Measurements from ENCODE around the gene SIRPA. TPM values are rescaled to one million over a fixed set of nuclear protein-coding genes. Genes with fewer than 3 reads are reported as not detected.
A peak's percentile ranks its signal among the peaks of the same experiment; 100 is the strongest.

SIRPA gene
- total RNA-seq, 4 donors from 2014 or later, result 9.0 to 46.6 (median 18.6) TPM

DNA sequence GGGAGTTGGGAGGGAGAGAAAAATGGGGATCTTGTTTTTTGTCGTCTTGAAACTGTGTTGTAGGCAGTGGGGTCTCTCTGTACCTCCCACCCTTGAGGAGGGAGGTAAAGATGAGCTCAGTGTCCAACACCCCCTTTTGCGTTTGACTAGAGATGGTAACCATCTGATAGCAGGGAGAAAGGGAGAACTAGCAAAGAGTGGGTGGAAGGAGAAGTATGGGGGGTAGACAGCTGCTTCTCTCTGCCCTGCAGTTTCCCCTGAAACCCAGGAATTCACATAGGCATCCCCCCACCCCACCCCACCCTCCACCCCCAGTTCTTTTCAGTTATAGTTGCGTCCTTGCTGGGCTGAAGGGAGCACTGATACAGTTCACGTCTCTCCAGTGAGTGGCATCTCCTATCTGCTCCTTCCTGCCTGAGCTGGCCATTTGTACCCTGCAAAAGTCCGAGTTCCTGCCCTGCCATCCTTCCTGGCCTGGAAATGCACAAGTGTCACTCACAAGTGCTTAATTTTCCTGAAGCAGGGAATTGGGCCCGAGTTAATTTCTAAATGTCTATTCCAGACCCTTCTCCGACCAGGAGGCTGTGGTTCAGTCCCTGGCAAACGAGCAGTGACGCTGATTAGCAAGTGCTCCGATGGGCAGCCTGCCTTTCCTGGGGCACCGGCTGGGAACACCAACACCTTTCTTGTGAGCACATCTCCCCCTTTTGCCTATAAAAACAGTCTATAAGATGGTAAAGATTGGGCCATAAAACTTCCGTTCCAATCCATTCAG is 1.5 kb downstream of the SIRPA start:
- no peak for TF ChIP-seq POLR2A (IDR thresholded peaks at IDR 0.05)
- no peak for TF ChIP-seq EP300 (IDR thresholded peaks at IDR 0.05; ENCODE audit: low read depth)
- TF ChIP-seq, protein P1, sequence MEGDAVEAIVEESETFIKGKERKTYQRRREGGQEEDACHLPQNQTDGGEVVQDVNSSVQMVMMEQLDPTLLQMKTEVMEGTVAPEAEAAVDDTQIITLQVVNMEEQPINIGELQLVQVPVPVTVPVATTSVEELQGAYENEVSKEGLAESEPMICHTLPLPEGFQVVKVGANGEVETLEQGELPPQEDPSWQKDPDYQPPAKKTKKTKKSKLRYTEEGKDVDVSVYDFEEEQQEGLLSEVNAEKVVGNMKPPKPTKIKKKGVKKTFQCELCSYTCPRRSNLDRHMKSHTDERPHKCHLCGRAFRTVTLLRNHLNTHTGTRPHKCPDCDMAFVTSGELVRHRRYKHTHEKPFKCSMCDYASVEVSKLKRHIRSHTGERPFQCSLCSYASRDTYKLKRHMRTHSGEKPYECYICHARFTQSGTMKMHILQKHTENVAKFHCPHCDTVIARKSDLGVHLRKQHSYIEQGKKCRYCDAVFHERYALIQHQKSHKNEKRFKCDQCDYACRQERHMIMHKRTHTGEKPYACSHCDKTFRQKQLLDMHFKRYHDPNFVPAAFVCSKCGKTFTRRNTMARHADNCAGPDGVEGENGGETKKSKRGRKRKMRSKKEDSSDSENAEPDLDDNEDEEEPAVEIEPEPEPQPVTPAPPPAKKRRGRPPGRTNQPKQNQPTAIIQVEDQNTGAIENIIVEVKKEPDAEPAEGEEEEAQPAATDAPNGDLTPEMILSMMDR (IDR thresholded peaks at IDR 0.05), result no peak
- TF ChIP-seq POLR2AphosphoS5 (IDR thresholded peaks at IDR 0.05), result no peak
- no peaks in the 10 kb centered on the region for H3K9me3 ChIP-seq
- H3K27me3 ChIP-seq, result peaks cover 11% of the 10 kb centered on the region
- intact Hi-C loops (cut with DNase I; ENCODE audit: low total_unique reads), result loop anchor here (5.0 to 10.0 kb wide), 2 partner anchors 52 to 206 kb away; partner anchors contain the start of gene STK35
- WGBS, 2 donors (ENCODE audit: low coverage in 1 of 2), result 53 to 72% methylated on average over 5 to 12 of the region's 12 CpGs
- DNase-seq, result no peak
- H3K36me3 ChIP-seq, result no peaks in the 10 kb centered on the region
- peak overlapping the region; percentile 80 to 90 (median 86) for H3K27ac ChIP-seq
- H3K4me1 ChIP-seq, result peaks cover 0 to 55% (median 20%) of the 10 kb centered on the region in 4 donors
- H3K4me3 ChIP-seq, result peak overlapping the region in 3 of 4 donors; percentile 50 to 73 (median 66)
- in situ Hi-C loops (cut with MboI; ENCODE audit: low pct_ligation_motif_present in 1 of 4, low pct_unique_long_range_greater_than_20kb in 1 of 4, low sequenced_read_pairs in 3 of 4), result no loop called here

DNA sequence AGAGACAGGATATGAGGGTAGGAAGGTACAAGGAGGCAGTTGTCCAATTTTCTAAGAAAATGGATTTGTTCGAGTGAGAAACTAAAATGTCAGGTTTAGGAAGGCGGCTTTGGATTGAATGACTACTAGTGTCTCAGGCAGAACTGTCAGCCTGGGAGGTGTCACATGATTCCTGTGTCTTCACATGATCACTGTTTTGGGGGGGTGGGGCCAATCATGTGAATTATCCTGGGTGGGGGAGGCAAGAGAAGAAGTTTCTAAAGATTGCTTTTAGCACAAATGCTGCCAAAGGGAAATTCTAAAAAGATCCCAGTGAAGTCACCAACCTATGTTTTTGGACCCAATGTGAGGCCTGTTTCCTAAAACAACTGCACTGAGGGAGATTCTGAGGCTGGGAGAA is 2.3 kb downstream of the SIRPA start:
- DNase-seq, result no peak
- no peak overlapping the region for H3K4me3 ChIP-seq
- H3K27ac ChIP-seq, result peak overlapping the region; percentile 63 to 90 (median 81)
- peaks cover 0 to 55% (median 20%) of the 10 kb centered on the region in 4 donors for H3K4me1 ChIP-seq
- in situ Hi-C loops (cut with MboI; ENCODE audit: low pct_ligation_motif_present in 1 of 4, low pct_unique_long_range_greater_than_20kb in 1 of 4, low sequenced_read_pairs in 3 of 4), result no loop called here
- peaks cover 11% of the 10 kb centered on the region for H3K27me3 ChIP-seq
- H3K36me3 ChIP-seq, result no peaks in the 10 kb centered on the region
- intact Hi-C loops (cut with DNase I; ENCODE audit: low total_unique reads), result loop anchor here (5.0 to 10.0 kb wide), 2 partner anchors 53 to 205 kb away; partner anchors contain the start of gene STK35
- TF ChIP-seq, protein P1 (IDR thresholded peaks at IDR 0.05), result no peak
- TF ChIP-seq POLR2A (IDR thresholded peaks at IDR 0.05) (no peak), POLR2AphosphoS5 (IDR thresholded peaks at IDR 0.05) (no peak), EP300 (IDR thresholded peaks at IDR 0.05; ENCODE audit: low read depth) (no peak)
- H3K9me3 ChIP-seq, result no peaks in the 10 kb centered on the region
- WGBS, 2 donors (ENCODE audit: low coverage in 1 of 2), result 78 to 83% methylated on average over 2 of the region's 2 CpGs

DNA sequence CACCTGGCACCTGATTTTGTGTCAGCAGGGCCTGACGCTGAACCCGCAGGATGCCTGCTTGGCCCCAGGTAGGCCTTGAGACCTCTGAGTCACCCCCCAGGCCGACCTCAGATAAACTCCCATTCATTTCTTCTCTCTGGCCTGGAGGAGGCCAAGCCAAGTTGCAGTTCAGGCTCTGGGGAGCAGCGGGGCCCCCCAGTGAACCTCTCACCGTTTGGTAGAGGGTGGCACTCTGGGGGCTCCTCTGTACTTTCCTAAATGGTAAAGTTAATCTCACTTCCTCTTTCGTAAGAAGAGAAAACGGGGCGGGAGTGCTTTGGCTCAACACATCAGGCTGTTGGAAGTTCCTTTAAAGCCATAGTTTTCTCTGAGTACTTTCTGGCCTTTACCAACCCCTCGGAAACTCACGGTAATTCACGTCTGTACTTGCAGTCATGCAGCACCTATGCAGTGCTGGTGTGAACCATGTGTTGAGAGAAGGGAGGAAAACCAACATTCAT is 2.8 kb downstream of the SIRPA start:
- H3K27ac ChIP-seq, result peak overlapping the region; percentile 63 to 90 (median 81)
- H3K4me3 ChIP-seq, result no peak overlapping the region
- TF ChIP-seq, protein P1 (IDR thresholded peaks at IDR 0.05), result no peak
- no peak for TF ChIP-seq POLR2A (IDR thresholded peaks at IDR 0.05)
- no peak for TF ChIP-seq POLR2AphosphoS5 (IDR thresholded peaks at IDR 0.05)
- no peak for TF ChIP-seq EP300 (IDR thresholded peaks at IDR 0.05; ENCODE audit: low read depth)
- intact Hi-C loops (cut with DNase I; ENCODE audit: low total_unique reads), result loop anchor here (5.0 to 10.0 kb wide), 2 partner anchors 53 to 204 kb away; partner anchors contain the start of gene STK35
- H3K36me3 ChIP-seq, result no peaks in the 10 kb centered on the region
- H3K4me1 ChIP-seq, result peaks cover 0 to 55% (median 20%) of the 10 kb centered on the region in 4 donors
- 62 to 80% methylated on average over 2 to 11 of the region's 11 CpGs for WGBS, 2 donors (ENCODE audit: low coverage in 1 of 2)
- peaks cover 11% of the 10 kb centered on the region for H3K27me3 ChIP-seq
- in situ Hi-C loops (cut with MboI; ENCODE audit: low pct_ligation_motif_present in 1 of 4, low pct_unique_long_range_greater_than_20kb in 1 of 4, low sequenced_read_pairs in 3 of 4), result no loop called here
- peak; percentile 47 for DNase-seq
- no peaks in the 10 kb centered on the region for H3K9me3 ChIP-seq

DNA sequence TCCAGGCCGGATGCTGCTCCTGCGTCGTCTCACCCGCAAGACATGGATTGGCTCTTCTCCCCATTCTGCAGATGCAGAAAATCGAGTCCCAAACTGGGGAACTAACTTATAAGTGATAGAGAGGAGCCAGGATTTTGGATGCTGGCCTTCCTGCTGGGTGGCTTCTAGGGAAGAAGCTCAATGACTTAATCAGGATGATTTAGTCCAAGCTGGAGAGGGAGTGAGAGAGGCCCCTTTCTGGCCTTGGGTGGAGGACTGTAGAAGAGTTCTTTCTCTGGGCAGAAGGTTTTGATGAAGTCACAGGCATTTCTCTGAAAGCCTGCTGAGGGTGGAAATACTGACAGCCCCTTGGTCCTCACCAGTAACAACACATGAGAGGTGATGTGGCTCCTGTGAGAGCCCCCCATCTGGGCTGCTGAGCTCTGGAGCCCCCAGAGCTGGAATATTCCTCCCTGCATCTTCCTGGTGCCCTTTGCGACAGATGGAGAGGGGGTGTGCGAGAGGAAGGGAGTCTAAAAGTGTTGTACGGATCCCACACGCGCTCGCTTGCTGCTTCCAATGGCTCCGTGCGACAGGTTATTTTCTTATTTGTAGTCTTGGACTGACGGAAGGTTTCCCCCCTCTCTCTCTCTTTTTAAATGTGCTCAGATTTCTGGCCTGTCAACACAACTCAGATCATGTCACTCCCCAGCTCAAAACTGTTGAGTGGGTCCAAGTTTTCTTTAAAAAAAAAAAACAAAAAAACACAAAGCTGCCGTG is 3.5 kb downstream of the SIRPA start:
- H3K27me3 ChIP-seq, result peaks cover 11% of the 10 kb centered on the region
- 85 to 91% methylated on average over 11 to 15 of the region's 15 CpGs for WGBS, 2 donors (ENCODE audit: low coverage in 1 of 2)
- peak overlapping the region; percentile 63 to 90 (median 81) for H3K27ac ChIP-seq
- no peaks in the 10 kb centered on the region for H3K9me3 ChIP-seq
- TF ChIP-seq POLR2AphosphoS5 (IDR thresholded peaks at IDR 0.05) (no peak), EP300 (IDR thresholded peaks at IDR 0.05; ENCODE audit: low read depth) (no peak), POLR2A (IDR thresholded peaks at IDR 0.05) (no peak)
- TF ChIP-seq, protein P1 (IDR thresholded peaks at IDR 0.05), result no peak
- in situ Hi-C loops (cut with MboI; ENCODE audit: low pct_ligation_motif_present in 1 of 4, low pct_unique_long_range_greater_than_20kb in 1 of 4, low sequenced_read_pairs in 3 of 4), result no loop called here
- no peak overlapping the region for H3K4me3 ChIP-seq
- H3K36me3 ChIP-seq, result no peaks in the 10 kb centered on the region
- DNase-seq, result no peak
- H3K4me1 ChIP-seq, result peaks cover 0 to 49% (median 17%) of the 10 kb centered on the region in 4 donors
- intact Hi-C loops (cut with DNase I; ENCODE audit: low total_unique reads), result loop anchor here (5.0 to 10.0 kb wide), 2 partner anchors 54 to 204 kb away; partner anchors contain the start of gene STK35

Measured in transverse colon (tissue), 4 donors.